AG09309 (cell line): ENCODE results near the gene CARD11.
"Not testable (repeated sequence)": the region's sequence is repeated elsewhere in the genome, so short reads cannot be mapped to it uniquely, and the experiment has no call there.

ENCODE experiments used
- DNase-seq: peaks from one replicate; pipeline ENCODE4 v3.0.0-alpha.2; 2010; ENCODE audit warnings: low read depth
- H3K4me3 ChIP-seq: 2 replicates; pipeline ENCODE4 v1.5.1; 2011; ENCODE audit warnings: mild to moderate bottlenecking, low read depth, low read length, moderate library complexity; ENCODE audit not compliant: control insufficient read depth
- CTCF ChIP-seq: IDR thresholded peaks from 2 replicates; pipeline ENCODE4 v1.5.1; 2011; ENCODE audit warnings: mild to moderate bottlenecking, low read depth, low read length, inconsistent platforms; ENCODE audit not compliant: insufficient read depth, control insufficient read depth; ENCODE audit errors: missing control alignments

CARD11 gene

GRCh38 chr7:2959103-2959680, 84.5 kb downstream of the CARD11 start:
- no peak overlapping the region for H3K4me3 ChIP-seq
- TF ChIP-seq CTCF: no peak
- DNase-seq: no peak

- no peak for TF ChIP-seq CTCF
- no peak overlapping the region for H3K4me3 ChIP-seq
- DNase-seq: no peak
Measured at GRCh38 chr7:2958416-2959102, 85.1 kb downstream of the CARD11 start.

- H3K4me3 ChIP-seq, DNase-seq: not testable (repeated sequence)
Measured at GRCh38 chr7:2957369-2957727, 86.3 kb downstream of the CARD11 start.

GRCh38 chr7:2956526-2957368, 86.9 kb downstream of the CARD11 start:
- no peak for DNase-seq
- H3K4me3 ChIP-seq: no peak overlapping the region
- TF ChIP-seq CTCF: no peak

- DNase-seq: no peak
- no peak overlapping the region for H3K4me3 ChIP-seq
- no peak for TF ChIP-seq CTCF
Measured at GRCh38 chr7:2956076-2956475, 87.6 kb downstream of the CARD11 start.

GRCh38 chr7:2955269-2955668, 88.4 kb downstream of the CARD11 start:
- no peak for DNase-seq
- no peak overlapping the region for H3K4me3 ChIP-seq
- TF ChIP-seq CTCF: no peak

GRCh38 chr7:2954433-2954853, 89.2 kb downstream of the CARD11 start:
- no peak overlapping the region for H3K4me3 ChIP-seq
- no peak for TF ChIP-seq CTCF
- no peak for DNase-seq
